Stimulated activated naive B cell treated with anti-CD40 and anti-IgM and Interleukin-4, amounts not matched to agents 10 μg/mL and 1 μg/mL and 100 μg/mL, for 72 hours (primary cell): ENCODE measurements around the gene KIAA1671.
A peak's percentile ranks its signal among the peaks of the same experiment; 100 is the strongest.

Experiments
- ATAC-seq, 2 donors: fragments of 150-1000 bp; cut with Tn5 transposase; replicated peaks; 2 replicates each; pipeline ENCODE4 v1.10.0; 2021; ENCODE audit warnings: moderate library complexity in 1 of 2
- DNase-seq: peaks from one replicate; pipeline ENCODE4 v3.0.0; 2021
- H3K27ac Mint-ChIP-seq: one replicate; pipeline ENCODE4 v1.8.0; 2022; ENCODE audit warnings: mild to moderate bottlenecking, mixed read lengths
- H3K27me3 Mint-ChIP-seq, 2 donors: one replicate each; pipeline ENCODE4 v1.8.0; 2022; ENCODE audit warnings: mixed read lengths in 2 of 2
- H3K36me3 Mint-ChIP-seq, 2 donors: one replicate each; pipeline ENCODE4 v1.8.0; 2022; ENCODE audit warnings: mixed read lengths in 2 of 2, mild to moderate bottlenecking in 1 of 2
- H3K4me1 Mint-ChIP-seq, 2 donors: one replicate each; pipeline ENCODE4 v1.8.0; 2022; ENCODE audit warnings: mixed read lengths in 2 of 2, mild to moderate bottlenecking in 1 of 2
- H3K4me3 Mint-ChIP-seq, 2 donors: one replicate each; pipeline ENCODE4 v1.8.0; 2022; ENCODE audit warnings: mild to moderate bottlenecking in 2 of 2, mixed read lengths in 2 of 2, moderate library complexity in 1 of 2
- H3K9me3 Mint-ChIP-seq, 2 donors: one replicate each; pipeline ENCODE4 v1.8.0; 2022; ENCODE audit warnings: mixed read lengths in 2 of 2, mild to moderate bottlenecking in 1 of 2

KIAA1671 gene

GRCh38 chr22:25061605-25062376 lies 109.3 kb downstream of the KIAA1671 start:
- Mint-ChIP-seq H3K27me3 (peaks cover 17 to 34% of the 10 kb centered on the region in 2 donors), H3K36me3 (no peaks in the 10 kb centered on the region), H3K4me3 (no peak overlapping the region), H3K4me1 (no peaks in the 10 kb centered on the region), H3K9me3 (no peaks in the 10 kb centered on the region), H3K27ac (no peak overlapping the region)
- ATAC-seq (no peak), DNase-seq (no peak)

GRCh38 chr22:25062386-25063085 lies 110.0 kb downstream of the KIAA1671 start:
- Mint-ChIP-seq H3K27ac (no peak overlapping the region), H3K36me3 (no peaks in the 10 kb centered on the region), H3K4me3 (no peak overlapping the region), H3K27me3 (peaks cover 17 to 34% of the 10 kb centered on the region in 2 donors), H3K4me1 (no peaks in the 10 kb centered on the region), H3K9me3 (no peaks in the 10 kb centered on the region)
- no peak for DNase-seq
- ATAC-seq, result no peak

- H3K4me3 Mint-ChIP-seq, result no peak overlapping the region
- ATAC-seq (no peak), DNase-seq (no peak)
- no peak overlapping the region for H3K27ac Mint-ChIP-seq
- H3K36me3 Mint-ChIP-seq, result no peaks in the 10 kb centered on the region
- peaks cover 25 to 37% of the 10 kb centered on the region in 2 donors for H3K27me3 Mint-ChIP-seq
- peaks cover 5% of the 10 kb centered on the region in 2 donors for H3K4me1 Mint-ChIP-seq
- no peaks in the 10 kb centered on the region for H3K9me3 Mint-ChIP-seq
These were observed 112.5 kb downstream of the KIAA1671 start for GRCh38 chr22:25064894-25065560.

- H3K9me3 Mint-ChIP-seq, result no peaks in the 10 kb centered on the region
- H3K27me3 Mint-ChIP-seq, result peaks cover 38 to 49% of the 10 kb centered on the region in 2 donors
- no peak overlapping the region for H3K4me3 Mint-ChIP-seq
- H3K36me3 Mint-ChIP-seq, result no peaks in the 10 kb centered on the region
- no peak overlapping the region for H3K27ac Mint-ChIP-seq
- DNase-seq (no peak), ATAC-seq (no peak)
- peaks cover 17 to 19% of the 10 kb centered on the region in 2 donors for H3K4me1 Mint-ChIP-seq
These were observed 114.4 kb downstream of the KIAA1671 start for GRCh38 chr22:25066861-25067435.

GRCh38 chr22:25067851-25068421 lies 115.4 kb downstream of the KIAA1671 start:
- Mint-ChIP-seq H3K27ac (no peak overlapping the region), H3K36me3 (no peaks in the 10 kb centered on the region), H3K4me3 (no peak overlapping the region), H3K27me3 (peaks cover 46 to 56% of the 10 kb centered on the region in 2 donors), H3K9me3 (no peaks in the 10 kb centered on the region), H3K4me1 (peaks cover 17 to 19% of the 10 kb centered on the region in 2 donors)
- ATAC-seq (no peak), DNase-seq (no peak)

GRCh38 chr22:25068707-25069106 lies 116.2 kb downstream of the KIAA1671 start:
- Mint-ChIP-seq H3K27me3 (peaks cover 48 to 57% of the 10 kb centered on the region in 2 donors), H3K9me3 (no peaks in the 10 kb centered on the region), H3K36me3 (no peaks in the 10 kb centered on the region), H3K4me3 (no peak overlapping the region), H3K4me1 (peaks cover 17 to 19% of the 10 kb centered on the region in 2 donors), H3K27ac (no peak overlapping the region)
- DNase-seq, result no peak
- ATAC-seq, result no peak

GRCh38 chr22:25069426-25069757 lies 116.9 kb downstream of the KIAA1671 start:
- ATAC-seq (no peak), DNase-seq (no peak)
- H3K4me1 Mint-ChIP-seq, result peaks cover 17 to 19% of the 10 kb centered on the region in 2 donors
- H3K9me3 Mint-ChIP-seq, result no peaks in the 10 kb centered on the region
- H3K27me3 Mint-ChIP-seq, result peaks cover 48 to 58% of the 10 kb centered on the region in 2 donors
- no peak overlapping the region for H3K27ac Mint-ChIP-seq
- no peak overlapping the region for H3K4me3 Mint-ChIP-seq
- no peaks in the 10 kb centered on the region for H3K36me3 Mint-ChIP-seq

- no peak for DNase-seq
- H3K27ac Mint-ChIP-seq, result peak overlapping the region; percentile 84
- H3K4me1 Mint-ChIP-seq, result peaks cover 17 to 19% of the 10 kb centered on the region in 2 donors
- peak in 1 of 2 donors; percentile 26 for ATAC-seq
- peak overlapping the region in 1 of 2 donors; percentile 70 for H3K4me3 Mint-ChIP-seq
- no peaks in the 10 kb centered on the region for H3K9me3 Mint-ChIP-seq
- H3K27me3 Mint-ChIP-seq, result peaks cover 43 to 53% of the 10 kb centered on the region in 2 donors
- H3K36me3 Mint-ChIP-seq, result no peaks in the 10 kb centered on the region
These were observed 117.4 kb downstream of the KIAA1671 start for GRCh38 chr22:25069758-25070481.

GRCh38 chr22:25070956-25071355 lies 118.4 kb downstream of the KIAA1671 start:
- ATAC-seq (peak; percentile 79 to 85), DNase-seq (no peak)
- Mint-ChIP-seq H3K4me1 (peaks cover 17 to 19% of the 10 kb centered on the region in 2 donors), H3K4me3 (no peak overlapping the region), H3K9me3 (no peaks in the 10 kb centered on the region), H3K27me3 (peaks cover 41 to 49% of the 10 kb centered on the region in 2 donors), H3K36me3 (no peaks in the 10 kb centered on the region), H3K27ac (no peak overlapping the region)

- Mint-ChIP-seq H3K9me3 (no peaks in the 10 kb centered on the region), H3K4me1 (peaks cover 17 to 19% of the 10 kb centered on the region in 2 donors), H3K36me3 (no peaks in the 10 kb centered on the region), H3K4me3 (no peak overlapping the region), H3K27me3 (peaks cover 41 to 49% of the 10 kb centered on the region in 2 donors), H3K27ac (no peak overlapping the region)
- DNase-seq, result no peak
- no peak for ATAC-seq
These were observed 119.2 kb downstream of the KIAA1671 start for GRCh38 chr22:25071720-25072119.

GRCh38 chr22:25072406-25072805 lies 119.9 kb downstream of the KIAA1671 start:
- Mint-ChIP-seq H3K27ac (no peak overlapping the region), H3K36me3 (no peaks in the 10 kb centered on the region), H3K9me3 (no peaks in the 10 kb centered on the region), H3K27me3 (peaks cover 41 to 44% of the 10 kb centered on the region in 2 donors), H3K4me3 (no peak overlapping the region), H3K4me1 (peaks cover 17 to 19% of the 10 kb centered on the region in 2 donors)
- no peak for DNase-seq
- ATAC-seq, result no peak

- ATAC-seq (peak in 1 of 2 donors; percentile 3), DNase-seq (no peak)
- Mint-ChIP-seq H3K27ac (no peak overlapping the region), H3K36me3 (no peaks in the 10 kb centered on the region), H3K27me3 (peaks cover 21 to 24% of the 10 kb centered on the region in 2 donors), H3K4me1 (peaks cover 1 to 4% of the 10 kb centered on the region in 2 donors), H3K9me3 (no peaks in the 10 kb centered on the region), H3K4me3 (no peak overlapping the region)
These were observed 123.8 kb downstream of the KIAA1671 start for GRCh38 chr22:25076336-25076735.

- H3K4me3 Mint-ChIP-seq, result no peak overlapping the region
- ATAC-seq (no peak), DNase-seq (no peak)
- H3K4me1 Mint-ChIP-seq, result peaks cover 0 to 4% of the 10 kb centered on the region in 2 donors
- H3K27me3 Mint-ChIP-seq, result peaks cover 13 to 21% of the 10 kb centered on the region in 2 donors
- H3K9me3 Mint-ChIP-seq, result no peaks in the 10 kb centered on the region
- no peaks in the 10 kb centered on the region for H3K36me3 Mint-ChIP-seq
- H3K27ac Mint-ChIP-seq, result no peak overlapping the region
These were observed 124.5 kb downstream of the KIAA1671 start for GRCh38 chr22:25077056-25077455.
